NCI-H524 (cell line): Measurements from ENCODE around the gene FAM161B.
"Not testable (repeated sequence)": the region's sequence is repeated elsewhere in the genome, so short reads cannot be mapped to it uniquely, and the experiment has no call there.

Source experiments
- DNase-seq, 2 experiments: peaks; one replicate each; lab custom pipeline; 2025; lab: John Stamatoyannopoulos, UW

The FAM161B gene

DNA sequence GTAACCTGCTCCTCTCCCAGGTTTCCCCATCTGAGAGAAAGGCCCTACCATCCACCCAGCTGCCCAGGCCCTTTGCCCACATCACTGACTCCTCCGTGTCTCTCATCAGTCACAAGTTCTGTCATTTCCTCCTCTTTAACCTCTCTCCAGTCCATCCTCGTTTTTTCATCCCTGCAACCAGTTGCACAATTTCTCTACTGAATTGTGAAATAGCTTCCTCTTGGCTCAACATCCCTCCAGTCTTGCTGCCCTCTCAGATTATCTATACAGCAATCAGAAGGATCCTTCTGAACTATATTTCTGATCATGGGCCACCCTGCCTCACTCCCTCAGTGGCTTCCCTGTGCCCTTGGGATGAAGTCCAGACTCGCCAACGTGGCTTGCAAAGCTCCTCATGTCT is 6.8 kb downstream of the FAM161B start:
- no peak for DNase-seq

- no peak for DNase-seq
Measured at GRCh38 chr14:73942180-73942579, 7.7 kb downstream of the FAM161B start.

- DNase-seq: no peak
Measured at GRCh38 chr14:73937012-73937411, 12.9 kb downstream of the FAM161B start.

DNA sequence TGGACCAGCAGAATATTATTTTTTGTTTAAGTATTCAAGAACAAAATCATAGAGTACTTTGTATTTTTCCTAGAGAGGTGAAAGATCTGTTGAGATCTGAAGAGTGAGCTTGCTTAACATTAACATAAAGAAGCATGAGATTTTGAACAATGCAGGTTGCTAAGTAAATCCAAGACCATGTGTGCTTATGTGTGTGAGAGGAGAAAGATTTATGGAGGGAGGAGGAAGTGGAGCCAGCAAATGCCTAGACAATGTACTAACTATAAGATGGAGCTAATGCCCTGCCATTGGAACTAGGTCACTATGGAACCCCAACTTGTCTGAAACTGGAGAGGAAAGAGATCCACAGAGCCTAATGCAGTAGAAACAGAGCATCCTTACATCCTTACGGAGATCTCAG is 13.3 kb downstream of the FAM161B start:
- DNase-seq: no peak

DNA sequence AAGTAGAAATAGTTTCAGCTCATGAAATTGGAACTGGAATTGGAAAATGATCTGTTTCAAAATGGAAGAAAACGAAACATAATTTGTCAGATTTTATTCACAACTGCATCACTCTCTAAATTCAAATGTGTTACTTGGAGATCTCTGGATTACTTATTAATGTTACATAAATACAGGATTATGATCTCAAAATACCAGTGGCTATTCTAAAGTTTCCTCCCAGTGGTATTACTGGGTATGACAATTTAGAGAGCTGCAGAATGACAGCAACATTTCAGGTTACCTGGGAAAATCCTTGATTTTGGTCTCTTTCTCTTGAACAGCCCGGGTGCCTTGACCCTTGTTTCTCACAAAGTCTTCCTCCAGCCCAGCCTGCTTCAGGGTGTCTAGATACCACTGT is 14.2 kb downstream of the FAM161B start:
- peak in 1 of 2 experiments; percentile 52 for DNase-seq

- no peak for DNase-seq
Measured at GRCh38 chr14:73924337-73924736, 25.6 kb downstream of the FAM161B start.

- DNase-seq: not testable (repeated sequence)
Measured at GRCh38 chr14:73919457-73919856, 30.4 kb downstream of the FAM161B start.

GRCh38 chr14:73916324-73916723 is 33.6 kb downstream of the FAM161B start:
- DNase-seq: no peak

DNA sequence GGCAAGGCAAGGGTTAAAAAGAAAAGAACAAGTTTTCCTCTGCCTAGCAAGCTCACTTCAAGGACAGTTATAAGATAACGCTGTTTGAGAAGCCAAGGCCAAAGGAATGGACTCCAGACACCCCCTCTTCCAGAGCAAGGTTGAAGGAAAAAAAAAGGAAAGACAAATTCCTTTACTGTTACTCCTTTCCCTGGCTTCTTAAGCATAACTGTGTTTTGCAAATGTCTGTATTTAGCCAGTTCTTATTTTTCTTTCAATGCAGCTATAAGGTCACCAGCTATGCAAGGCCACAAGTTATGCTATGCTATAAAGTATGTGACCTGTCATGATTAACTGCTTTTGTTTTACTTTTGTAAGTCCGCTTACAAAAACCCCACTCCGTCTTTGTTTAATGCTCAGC is 36.6 kb downstream of the FAM161B start:
- DNase-seq: no peak

DNA sequence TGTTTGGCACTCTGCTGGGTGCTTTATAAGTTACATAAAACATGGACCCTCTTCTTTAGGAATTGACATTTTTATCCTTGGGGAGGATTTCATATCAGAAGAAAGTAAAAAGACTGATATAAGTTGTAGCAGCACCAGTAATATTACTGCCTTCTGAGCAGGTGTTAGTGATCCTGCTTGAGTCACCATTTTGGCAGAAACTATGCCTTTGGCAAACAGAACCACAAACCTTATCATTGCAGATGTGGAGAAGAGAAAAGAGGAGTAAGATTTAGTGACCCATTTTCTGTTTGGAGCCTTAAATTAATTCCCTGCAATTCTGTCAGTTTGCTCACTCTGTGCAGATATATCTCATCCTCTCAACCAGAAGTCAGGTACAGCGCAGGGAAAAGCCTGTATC is 40.2 kb downstream of the FAM161B start:
- no peak for DNase-seq

DNA sequence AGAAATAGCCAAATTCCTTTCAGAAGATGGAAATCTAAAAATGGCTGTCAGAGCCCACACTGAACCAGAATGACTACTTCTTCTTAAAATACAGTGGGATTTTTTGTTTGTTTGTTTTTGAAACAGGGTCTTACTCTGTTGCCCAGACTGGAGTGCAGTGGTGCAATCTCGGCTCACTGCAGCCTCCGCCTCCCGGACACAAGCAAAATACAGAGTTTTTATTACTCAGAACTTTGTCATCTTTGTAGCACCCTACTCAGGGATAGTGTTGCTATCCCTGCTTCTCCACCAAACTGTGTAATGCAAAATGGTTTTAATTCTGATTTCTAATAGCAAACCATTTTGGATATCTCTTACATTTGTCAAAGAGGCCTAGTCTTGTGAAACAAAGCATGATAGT is 46.9 kb downstream of the FAM161B start:
- DNase-seq: no peak

GRCh38 chr14:73896521-73896920 is 53.4 kb downstream of the FAM161B start:
- no peak for DNase-seq

DNA sequence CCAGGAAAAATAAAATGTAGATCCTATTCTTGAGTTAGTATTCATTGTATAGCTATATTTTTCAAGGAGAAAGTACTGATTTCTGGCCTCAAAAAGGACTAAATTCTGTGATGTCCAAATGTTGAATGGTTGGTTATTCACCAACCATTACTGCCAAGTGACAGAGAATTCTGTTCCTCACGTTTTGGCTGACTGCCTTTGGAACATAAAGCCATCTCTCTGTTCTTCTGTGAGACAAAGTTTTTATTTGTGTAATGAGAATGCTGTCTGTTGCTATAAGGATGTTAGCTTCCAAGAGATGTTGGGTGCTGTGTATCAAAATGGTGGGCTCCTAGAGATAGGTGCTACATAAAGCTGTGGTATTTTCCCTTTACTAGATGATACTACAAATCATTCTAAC is 54.0 kb downstream of the FAM161B start:
- DNase-seq: no peak

GRCh38 chr14:73894180-73894687 is 55.7 kb downstream of the FAM161B start:
- not testable (repeated sequence) for DNase-seq

DNA sequence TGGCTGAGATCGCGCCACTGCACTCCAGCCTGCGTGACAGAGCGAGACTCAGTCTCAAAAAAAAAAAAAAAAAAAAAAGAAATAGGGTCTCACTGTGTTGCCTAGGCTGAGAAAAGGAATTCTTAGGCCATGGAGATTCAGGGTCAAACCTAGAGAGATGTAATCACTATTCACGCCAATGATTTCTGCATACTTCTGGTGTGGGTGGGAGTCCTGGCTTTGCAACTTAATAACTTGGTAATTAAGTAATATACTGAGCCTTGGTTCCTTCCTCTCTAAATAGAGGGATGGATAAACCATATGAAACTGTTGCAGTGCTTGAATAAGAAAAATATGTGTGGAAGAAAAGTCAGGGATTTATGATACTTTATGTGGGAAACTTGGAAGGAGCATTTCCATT is 60.5 kb downstream of the FAM161B start:
- DNase-seq: no peak

GRCh38 chr14:73888971-73889370 is 60.9 kb downstream of the FAM161B start:
- no peak for DNase-seq

DNA sequence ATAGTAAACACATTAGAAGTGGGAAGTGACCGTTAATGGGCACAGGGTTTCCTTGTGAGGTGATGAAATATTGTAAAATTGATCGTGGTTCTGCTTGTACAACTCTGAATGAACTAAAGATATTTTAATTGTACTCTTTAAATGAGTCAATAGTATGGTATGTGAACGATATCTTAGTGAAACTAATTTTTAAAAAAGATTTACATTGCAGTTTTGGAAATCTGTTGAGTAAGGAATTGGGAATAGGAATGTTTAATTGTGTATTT is 61.5 kb downstream of the FAM161B start:
- no peak for DNase-seq

DNA sequence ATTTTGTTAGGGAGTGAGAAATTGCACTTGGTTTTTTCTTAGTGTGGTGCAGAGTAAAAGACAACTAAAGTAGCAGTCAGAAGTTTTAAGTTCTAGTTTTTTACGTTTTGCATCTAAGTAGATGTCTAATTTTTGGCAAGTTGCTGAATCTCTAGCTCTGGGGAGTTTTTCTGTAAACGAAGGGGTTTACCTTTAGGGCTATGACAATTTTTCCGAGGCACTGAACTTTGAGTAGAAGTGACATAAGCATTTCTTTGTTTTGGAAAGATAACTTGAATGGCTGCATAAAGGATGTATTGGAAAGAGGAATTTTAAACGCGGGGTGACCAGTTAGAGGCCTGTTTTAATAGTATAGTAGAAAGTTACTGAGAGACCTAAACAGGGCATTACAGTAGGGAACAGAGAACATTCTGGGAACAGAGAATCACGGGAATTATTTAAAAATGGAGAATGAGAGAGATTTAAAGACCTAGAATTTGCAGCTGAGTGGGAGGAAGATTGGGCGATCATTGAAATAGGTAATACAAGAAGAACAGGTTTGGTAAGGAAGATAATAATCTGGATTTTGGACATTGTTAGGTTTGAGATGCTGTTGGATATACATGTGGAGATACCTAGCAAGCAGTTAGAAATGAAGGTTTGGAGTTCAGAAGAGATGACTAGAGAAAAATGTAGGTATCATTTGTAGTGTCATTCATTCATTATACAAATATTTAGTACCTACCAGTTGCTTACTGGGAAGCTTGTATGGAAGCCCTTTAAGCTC is 62.0 kb downstream of the FAM161B start:
- DNase-seq: no peak

DNA sequence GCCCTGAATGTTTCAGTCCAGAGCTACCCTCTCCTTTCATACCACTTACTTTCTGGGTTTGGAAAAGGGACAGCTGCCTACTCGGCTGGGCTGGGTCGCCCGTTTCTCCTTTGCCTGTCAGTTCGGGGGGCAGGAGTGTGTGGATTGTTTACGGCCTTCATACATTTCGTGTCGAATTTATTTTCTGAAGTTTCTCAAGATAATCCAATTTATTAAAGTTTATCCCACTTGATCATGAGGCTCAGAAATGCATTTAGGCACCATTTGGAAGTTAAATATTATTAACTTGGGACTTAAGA is 62.6 kb downstream of the FAM161B start:
- no peak for DNase-seq

DNA sequence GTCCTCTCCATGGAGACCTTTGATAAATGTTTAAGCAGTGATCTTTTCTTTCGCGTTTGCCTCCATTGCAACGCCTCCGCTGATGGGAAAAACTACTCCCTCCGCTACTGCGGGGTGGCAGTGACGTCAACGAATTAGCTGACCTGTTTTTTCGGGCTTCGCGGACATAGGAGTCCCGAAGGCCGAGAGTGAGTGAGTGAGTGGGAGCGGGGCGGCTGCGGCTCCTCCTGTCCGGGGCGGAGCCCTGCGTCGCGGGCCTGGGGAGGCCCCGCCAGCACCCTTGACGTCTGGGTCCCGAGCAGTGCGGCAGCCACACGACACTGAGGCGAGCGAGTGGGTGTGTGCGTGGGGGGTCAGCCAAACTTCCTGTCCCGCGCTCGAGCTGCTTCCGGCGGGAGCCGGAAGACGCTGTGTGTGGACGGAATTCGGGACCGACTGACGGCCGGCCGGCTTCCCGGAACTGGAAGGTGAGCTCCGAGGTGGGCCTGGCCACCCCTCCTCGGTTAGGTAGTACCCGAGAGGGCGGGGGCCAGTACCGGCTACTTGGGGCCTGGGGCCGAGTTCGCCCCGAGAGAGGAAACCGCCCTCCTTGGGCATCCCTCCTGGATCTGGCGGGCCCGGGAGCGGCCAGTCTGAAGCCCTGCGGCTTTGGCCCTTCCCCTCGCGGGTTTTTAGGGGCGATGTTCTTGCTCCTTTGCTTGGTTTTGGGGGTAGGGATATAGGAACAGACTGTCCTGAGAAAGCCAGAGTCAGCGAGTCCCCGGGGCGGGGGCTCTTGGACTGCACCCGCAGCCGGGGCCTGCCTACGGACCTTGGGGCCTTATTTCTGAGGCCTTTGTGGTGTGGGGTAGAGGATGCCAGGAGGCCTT is 63.2 kb downstream of the FAM161B start, which contains the start of gene ZNF410:
Gene ZNF410 (plus strand): TSS at position 411 of the 869 bp plus-strand sequence. CDS start 5,317 bp downstream, outside the sequence.
- peak; percentile 98 to 99 for DNase-seq

DNA sequence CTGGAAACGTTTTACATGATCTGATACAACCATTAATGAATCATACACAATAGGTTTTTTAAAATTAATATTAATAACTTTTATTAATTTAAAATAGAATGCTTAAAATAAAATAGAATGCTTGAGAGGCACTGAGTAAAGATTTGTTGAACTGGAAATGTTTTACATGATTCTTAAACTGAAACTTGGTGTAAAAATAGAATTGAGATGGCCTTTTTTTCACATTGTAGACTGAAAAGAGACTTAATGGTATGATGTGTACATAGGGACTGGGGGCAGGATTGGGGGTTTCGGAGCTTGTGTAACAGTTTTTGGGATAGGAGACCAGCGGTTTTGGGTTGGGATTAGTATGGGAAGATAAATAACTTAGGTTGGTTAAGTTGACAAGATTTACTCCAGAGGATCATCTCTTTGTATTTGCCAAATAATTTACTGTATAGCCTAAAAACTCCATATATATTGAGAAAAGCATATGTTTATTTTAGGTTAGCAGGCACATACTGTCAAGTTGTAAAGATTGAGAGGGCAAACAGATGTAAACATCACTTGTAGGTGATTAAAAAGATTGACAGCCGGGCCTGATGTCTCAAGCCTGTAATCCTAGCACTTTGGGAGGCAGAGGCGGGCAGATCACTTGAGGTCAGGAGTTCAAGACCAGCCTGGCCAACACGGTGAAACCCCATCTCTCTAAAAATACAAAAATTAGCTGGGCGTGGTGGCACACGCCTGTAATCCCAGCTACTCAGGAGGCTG is 65.3 kb downstream of the FAM161B start:
- DNase-seq: no peak
